GM23248 (cell line): ENCODE measurements around the gene HBZ. TPM values are rescaled to one million over a fixed set of nuclear protein-coding genes. Genes with fewer than 3 reads are reported as not detected.

Source experiments
- DNase-seq: peaks from one replicate; pipeline ENCODE4 v3.0.0-alpha.2; 2015
- H2AFZ ChIP-seq: fragments of 200-600 bp; sonication (generic); 2 replicates; pipeline ENCODE4 v1.6.1; 2016; ENCODE audit warnings: antibody characterized with exemption
- H3F3A ChIP-seq: fragments of 200-600 bp; sonication (generic); 2 replicates; pipeline ENCODE4 v1.6.1; 2016; ENCODE audit warnings: mild to moderate bottlenecking, antibody characterized with exemption, mixed run types; ENCODE audit not compliant: insufficient read depth
- H3K27ac ChIP-seq: fragments of 200-600 bp; sonication (generic); 2 replicates; pipeline ENCODE4 v1.5.1; 2016; ENCODE audit warnings: mild to moderate bottlenecking
- H3K27me3 ChIP-seq: fragments of 200-600 bp; sonication (generic); replicated peaks from 2 replicates; pipeline ENCODE4 v1.6.1; 2016; ENCODE audit warnings: mild to moderate bottlenecking; ENCODE audit not compliant: insufficient read depth
- H3K36me3 ChIP-seq: fragments of 200-600 bp; sonication (generic); 2 replicates; pipeline ENCODE4 v1.6.1; 2016; ENCODE audit warnings: low read depth, mild to moderate bottlenecking
- H3K4me1 ChIP-seq: fragments of 200-600 bp; sonication (generic); 2 replicates; pipeline ENCODE4 v1.6.1; 2016; ENCODE audit warnings: mild to moderate bottlenecking; ENCODE audit not compliant: insufficient read depth
- H3K4me2 ChIP-seq: fragments of 200-600 bp; sonication (generic); one replicate; pipeline ENCODE4 v1.6.1; 2016; ENCODE audit warnings: mild to moderate bottlenecking; ENCODE audit not compliant: unreplicated experiment
- H3K4me3 ChIP-seq: fragments of 200-600 bp; sonication (generic); 2 replicates; pipeline ENCODE4 v1.5.1; 2016; ENCODE audit warnings: mild to moderate bottlenecking
- H3K79me2 ChIP-seq: fragments of 200-600 bp; sonication (generic); 2 replicates; pipeline ENCODE4 v1.6.1; 2016; ENCODE audit warnings: mild to moderate bottlenecking; ENCODE audit not compliant: insufficient read depth
- H3K9ac ChIP-seq: fragments of 200-600 bp; sonication (generic); 2 replicates; pipeline ENCODE4 v1.6.1; 2016; ENCODE audit warnings: mild to moderate bottlenecking
- H3K9me2 ChIP-seq: fragments of 200-600 bp; sonication (generic); 2 replicates; pipeline ENCODE4 v1.6.1; 2016; ENCODE audit warnings: mixed run types, mild to moderate bottlenecking, moderate library complexity; ENCODE audit not compliant: insufficient read depth
- H3K9me3 ChIP-seq: fragments of 200-600 bp; sonication (generic); one replicate; pipeline ENCODE4 v1.6.1; 2017; ENCODE audit warnings: low read depth
- H4K20me1 ChIP-seq: fragments of 200-600 bp; sonication (generic); 2 replicates; pipeline ENCODE4 v1.6.0; 2016; ENCODE audit not compliant: insufficient read depth
- EZH2 ChIP-seq: fragments of 200-600 bp; sonication (generic); IDR thresholded peaks from 2 replicates; pipeline ENCODE4 v1.6.1; 2018; ENCODE audit warnings: antibody characterized with exemption, mild to moderate bottlenecking; ENCODE audit not compliant: insufficient read depth, poor library complexity, severe bottlenecking
- EZH2phosphoT487 ChIP-seq: fragments of 200-600 bp; sonication (generic); IDR thresholded peaks from 2 replicates; pipeline ENCODE4 v1.6.1; 2018; ENCODE audit warnings: antibody characterized with exemption, moderate library complexity, mild to moderate bottlenecking, low read depth; ENCODE audit not compliant: insufficient read depth
- WGBS, 2 experiments: methylation state at CpG; one replicate each; pipeline ENCODE4 v1.1.6; 2015 to 2017; ENCODE audit warnings: low lambda C conversion rate in 2 of 2, low coverage in 1 of 2; ENCODE audit errors: missing lambda C conversion rate in 2 of 2; 5-methylcytosine and 5-hydroxymethylcytosine counted together
- in situ Hi-C: fragments of 300-500 bp; cut with MboI; formaldehyde crosslinking; loops from 2 replicates; pipeline ENCODE4 v1.15.0; 2020
- polyA plus RNA-seq: library from polyadenylated mRNA; unstranded; fragments of >200 nt; fragmentation: Nextera tagmentation; extraction: Ambion mirVana; gene quantifications from 2 replicates; pipeline ENCODE4 v1.2.1, GENCODE V29; 2016
- total RNA-seq: library from RNA; depleted of rRNA; stranded (reverse); fragments of >200 nt; shearing (Covaris generic); gene quantifications from 2 replicates; pipeline ENCODE4 v1.2.3, GENCODE V29; 2014

Gene HBZ
- total and polyA plus RNA-seq, 2 experiments from 2014 or later = not detected

DNA sequence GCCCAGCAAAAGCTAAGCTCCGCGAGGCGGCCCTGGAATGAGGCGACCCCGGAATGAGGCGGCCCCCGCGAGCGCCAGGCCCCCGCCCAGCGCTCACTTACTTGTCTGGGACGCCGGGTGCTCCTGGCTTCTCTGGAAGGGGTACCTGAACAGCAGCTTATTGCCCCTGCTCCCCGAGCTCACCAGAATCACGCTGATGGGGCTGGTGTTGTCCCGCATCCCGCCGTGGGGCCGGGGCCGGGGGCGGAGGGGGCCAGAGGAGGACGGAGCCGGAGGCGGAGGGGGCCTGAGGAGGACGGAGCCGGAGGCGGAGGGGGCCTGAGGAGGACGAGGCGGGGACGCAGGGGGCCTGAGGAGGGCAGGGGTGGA is 14.4 kb upstream of the HBZ start:
- WGBS, 2 experiments = 0 to 3% methylated on average over 13 to 28 of the region's 30 CpGs
- Histone ChIP-seq H3K9me2 (no peaks in the 10 kb centered on the region), H3K27me3 (no peaks in the 10 kb centered on the region), H2AFZ (peak overlapping the region; percentile 94), H3F3A (no peaks in the 10 kb centered on the region), H4K20me1 (peaks cover 7% of the 10 kb centered on the region; the same call in 1 of the 2 replicates), H3K4me3 (peak overlapping the region; percentile 97), H3K9me3 (no peaks in the 10 kb centered on the region), H3K9ac (peak overlapping the region; percentile 95), H3K36me3 (no peaks in the 10 kb centered on the region), H3K4me2 (peak overlapping the region; percentile 93), H3K27ac (peak overlapping the region; percentile 53), H3K79me2 (peaks cover 49% of the 10 kb centered on the region), H3K4me1 (0 out of 2 replicates have a peak, but pooled peaks cover 5% of the 10 kb centered on the region)
- TF ChIP-seq EZH2 (no peak), EZH2phosphoT487 (no peak)
- peak; percentile 51 for DNase-seq
- in situ Hi-C loops = no loop called here

DNA sequence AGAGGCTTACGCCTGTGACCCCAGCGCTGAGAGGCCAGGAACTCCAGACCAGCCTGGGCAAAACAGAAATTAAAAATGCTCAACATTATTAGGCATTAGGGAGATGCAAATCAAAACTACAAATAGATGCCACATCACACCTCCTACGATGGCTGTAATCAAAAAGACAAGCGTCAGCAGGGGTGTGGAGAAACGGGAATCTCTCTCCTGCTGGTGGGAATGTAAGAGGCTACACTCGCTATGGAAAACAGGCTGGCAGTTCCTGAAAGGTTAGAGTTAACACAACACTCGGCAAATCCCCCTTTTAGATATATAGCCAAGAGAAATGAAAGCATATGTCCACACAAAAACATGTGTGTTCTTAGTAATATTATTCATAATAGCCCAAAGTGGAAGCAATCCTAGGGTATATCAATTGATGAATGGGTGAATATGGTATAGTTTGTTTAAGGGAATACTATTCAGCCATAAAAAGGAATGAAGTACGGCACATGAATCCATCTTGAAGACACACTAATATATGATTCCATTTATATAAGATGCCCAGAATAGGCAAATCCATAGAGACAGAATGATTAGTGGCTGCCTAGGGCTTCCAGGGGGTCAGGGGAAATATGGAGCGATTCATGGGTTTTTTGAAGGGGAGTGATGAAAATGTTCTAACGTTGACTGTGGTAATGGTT is 12.1 kb upstream of the HBZ start:
- H2AFZ ChIP-seq = no peak overlapping the region

DNA sequence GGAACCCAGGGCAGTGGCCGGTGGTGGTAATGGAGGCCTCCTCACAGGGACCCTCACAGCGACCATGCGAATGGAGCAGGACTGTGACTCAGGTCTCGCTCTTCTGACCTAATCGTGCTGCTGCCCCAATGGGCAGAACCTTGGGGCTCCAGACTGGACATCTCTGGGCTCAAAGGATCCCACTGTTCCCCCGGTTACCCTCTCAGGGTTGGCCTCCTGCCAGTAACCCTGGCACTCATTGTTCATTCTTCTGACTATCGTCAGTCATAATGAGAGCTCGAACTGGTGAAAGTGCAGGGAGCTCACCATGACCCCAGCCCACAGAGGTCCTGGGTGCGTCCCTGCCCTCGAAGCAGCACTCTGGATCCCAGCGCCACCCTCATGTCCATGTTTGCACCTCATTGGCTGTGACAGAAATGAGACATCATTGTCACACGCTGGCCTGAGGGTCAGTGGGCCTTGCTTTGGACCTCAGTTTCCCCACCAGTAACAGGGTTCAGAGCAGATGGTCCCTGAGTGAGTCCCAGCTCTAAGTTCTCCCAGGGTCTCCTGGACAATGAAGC is 10.0 kb upstream of the HBZ start:
- peaks cover 7% of the 10 kb centered on the region for H3K79me2 ChIP-seq
- no peak overlapping the region for H2AFZ ChIP-seq
- H3K27me3 ChIP-seq = no peaks in the 10 kb centered on the region
- H3F3A ChIP-seq = no peaks in the 10 kb centered on the region
- TF ChIP-seq EZH2phosphoT487 (no peak), EZH2 (no peak)
- H3K4me1 ChIP-seq = 0 out of 2 replicates have a peak, but pooled peaks cover under 1% of the 10 kb centered on the region
- DNase-seq = no peak
- no peak overlapping the region for H3K9ac ChIP-seq
- 83 to 88% methylated on average over 12 of the region's 12 CpGs for WGBS, 2 experiments
- in situ Hi-C loops = no loop called here
- no peaks in the 10 kb centered on the region for H4K20me1 ChIP-seq
- H3K9me3 ChIP-seq = no peaks in the 10 kb centered on the region
- no peak overlapping the region for H3K4me3 ChIP-seq
- no peaks in the 10 kb centered on the region for H3K36me3 ChIP-seq
- no peaks in the 10 kb centered on the region for H3K9me2 ChIP-seq
- no peak overlapping the region for H3K27ac ChIP-seq
- H3K4me2 ChIP-seq = no peak overlapping the region

More for the DNA sequence above, 12.1 kb upstream of the HBZ start:
- no peaks in the 10 kb centered on the region for H3K9me3 ChIP-seq
- no peak for TF ChIP-seq EZH2phosphoT487
- no peak for TF ChIP-seq EZH2
- no peaks in the 10 kb centered on the region for H3K27me3 ChIP-seq
- in situ Hi-C loops = no loop called here
- H3K4me1 ChIP-seq = 0 out of 2 replicates have a peak, but pooled peaks cover 5% of the 10 kb centered on the region
- H3K4me2 ChIP-seq = no peak overlapping the region
- no peak overlapping the region for H3K27ac ChIP-seq
- WGBS, 2 experiments = 52 to 57% methylated on average over 10 of the region's 10 CpGs
- H3K36me3 ChIP-seq = no peaks in the 10 kb centered on the region
- H3K79me2 ChIP-seq = peaks cover 28% of the 10 kb centered on the region
- H4K20me1 ChIP-seq = no peaks in the 10 kb centered on the region
- DNase-seq = no peak
- H3F3A ChIP-seq = no peaks in the 10 kb centered on the region
- H3K4me3 ChIP-seq = no peak overlapping the region
- H3K9me2 ChIP-seq = no peaks in the 10 kb centered on the region
- no peak overlapping the region for H3K9ac ChIP-seq

DNA sequence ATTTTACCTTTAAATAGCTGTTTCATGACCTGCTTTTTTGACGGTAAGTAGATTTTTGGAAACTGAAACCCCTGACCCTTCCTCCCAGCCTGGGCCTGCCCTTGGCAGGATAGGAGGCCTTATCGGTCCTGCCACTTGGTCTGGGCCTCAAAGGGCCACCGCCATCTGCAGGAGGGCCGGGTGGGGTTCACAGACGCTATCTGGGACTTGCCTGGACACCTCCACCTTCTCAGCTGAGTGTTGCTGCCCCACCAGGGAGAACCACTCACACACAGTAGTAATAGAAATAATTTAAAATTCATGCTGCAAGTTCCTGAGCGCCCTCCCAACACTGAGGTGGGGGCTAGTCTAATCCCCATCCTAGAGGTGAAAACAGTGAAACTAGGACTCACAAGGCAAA is 9.4 kb upstream of the HBZ start:
- Histone ChIP-seq H4K20me1 (no peaks in the 10 kb centered on the region), H3K36me3 (no peaks in the 10 kb centered on the region), H3K27ac (no peak overlapping the region), H3K9ac (no peak overlapping the region), H3K4me1 (no peaks in the 10 kb centered on the region), H3K4me3 (no peak overlapping the region), H3K79me2 (peaks cover 1% of the 10 kb centered on the region), H3K9me2 (no peaks in the 10 kb centered on the region), H3K9me3 (no peaks in the 10 kb centered on the region), H2AFZ (no peak overlapping the region), H3K27me3 (no peaks in the 10 kb centered on the region), H3F3A (no peaks in the 10 kb centered on the region), H3K4me2 (no peak overlapping the region)
- no peak for DNase-seq
- no peak for TF ChIP-seq EZH2phosphoT487
- no peak for TF ChIP-seq EZH2
- 72 to 73% methylated on average over 6 of the region's 6 CpGs for WGBS, 2 experiments
- in situ Hi-C loops = no loop called here
